Measurements from ENCODE around the gene STRIP1.
A peak's percentile ranks its signal among the peaks of the same experiment; 100 is the strongest.

The STRIP1 gene

DNA sequence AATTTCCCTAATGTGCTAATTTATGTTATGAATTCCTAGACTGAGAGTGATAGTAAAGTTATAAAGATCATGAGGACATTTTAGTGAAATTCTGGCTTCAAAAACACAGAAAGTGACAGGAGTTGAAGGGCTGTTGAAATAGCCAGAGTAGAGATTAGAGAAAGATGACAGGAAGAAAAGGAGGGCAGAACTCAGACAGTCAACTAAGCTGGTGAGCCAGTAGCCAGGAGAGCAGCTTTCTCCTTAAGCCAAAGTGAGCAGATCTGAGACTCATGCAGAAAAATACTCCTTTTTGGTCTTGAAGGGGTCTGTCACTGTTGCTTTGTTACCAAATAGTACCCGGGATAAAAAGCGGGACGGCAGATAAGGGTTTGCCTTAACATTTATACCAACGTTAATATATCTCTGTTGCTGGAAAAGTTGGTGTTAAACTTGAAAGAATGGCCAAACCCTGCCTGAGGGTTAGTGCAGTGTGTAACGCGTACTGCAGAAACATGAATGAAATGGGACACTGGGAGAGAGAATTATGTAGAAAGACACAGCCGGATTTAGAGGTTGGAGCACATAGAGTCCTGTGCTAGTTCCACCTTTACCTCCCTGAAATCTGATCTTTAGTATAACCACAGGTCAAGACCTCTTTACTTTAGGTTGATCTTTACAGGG, 37.1 kb upstream of the STRIP1 start:
- Histone ChIP-seq H3K9ac (ENCODE audit: low read length) (no peak overlapping the region), H3K4me3 (ENCODE audit: low read length) (no peak overlapping the region), H3K4me1 (ENCODE audit: control insufficient read depth, insufficient read depth, low read length) (no peaks in the 10 kb centered on the region)

GRCh38 chr1:109997867-109998229, 36.6 kb upstream of the STRIP1 start:
- Histone ChIP-seq H3K9ac (ENCODE audit: low read length) (no peak overlapping the region), H3K4me1 (ENCODE audit: control insufficient read depth, insufficient read depth, low read length) (no peaks in the 10 kb centered on the region), H3K4me3 (ENCODE audit: low read length) (no peak overlapping the region), H3K27me3 (ENCODE audit: control insufficient read depth, insufficient read depth, low read length) (no peaks in the 10 kb centered on the region), H3K9me3 (ENCODE audit: control insufficient read depth, low read length) (no peaks in the 10 kb centered on the region), H3K36me3 (ENCODE audit: control insufficient read depth, insufficient read depth, low read length) (no peaks in the 10 kb centered on the region)

More for the DNA sequence above, 37.1 kb upstream of the STRIP1 start:
- H3K27me3 ChIP-seq (ENCODE audit: control insufficient read depth, insufficient read depth, low read length): no peaks in the 10 kb centered on the region
- no peaks in the 10 kb centered on the region for H3K36me3 ChIP-seq (ENCODE audit: control insufficient read depth, insufficient read depth, low read length)
- H3K9me3 ChIP-seq (ENCODE audit: control insufficient read depth, low read length): no peaks in the 10 kb centered on the region

DNA sequence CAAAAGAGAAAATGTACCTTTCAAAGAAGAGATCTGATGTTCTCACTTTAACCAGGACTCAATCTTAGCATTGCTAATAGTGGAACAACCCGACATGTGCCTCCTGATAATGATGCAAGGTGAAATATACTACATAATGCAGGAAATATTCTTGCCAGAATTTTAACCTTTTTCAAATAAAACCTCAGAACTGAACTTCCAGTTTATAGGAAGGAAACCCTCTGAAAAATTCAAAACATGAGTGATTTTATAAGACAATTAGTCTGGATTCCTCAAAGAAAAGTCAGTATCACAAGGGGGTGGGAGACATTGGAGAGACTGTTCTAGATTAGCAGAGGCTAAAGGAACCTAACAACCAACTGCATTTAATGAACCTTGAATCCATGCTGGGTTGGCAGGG, 31.7 kb upstream of the STRIP1 start:
- Histone ChIP-seq H3K27me3 (ENCODE audit: control insufficient read depth, insufficient read depth, low read length) (no peaks in the 10 kb centered on the region), H3K9me3 (ENCODE audit: control insufficient read depth, low read length) (no peaks in the 10 kb centered on the region), H3K36me3 (ENCODE audit: control insufficient read depth, insufficient read depth, low read length) (no peaks in the 10 kb centered on the region), H3K9ac (ENCODE audit: low read length) (no peak overlapping the region), H3K4me3 (ENCODE audit: low read length) (no peak overlapping the region), H3K4me1 (ENCODE audit: control insufficient read depth, insufficient read depth, low read length) (peaks cover 28% of the 10 kb centered on the region)

- Histone ChIP-seq H3K4me1 (ENCODE audit: control insufficient read depth, insufficient read depth, low read length) (peaks cover 28% of the 10 kb centered on the region), H3K36me3 (ENCODE audit: control insufficient read depth, insufficient read depth, low read length) (peaks cover under 1% of the 10 kb centered on the region), H3K27me3 (ENCODE audit: control insufficient read depth, insufficient read depth, low read length) (no peaks in the 10 kb centered on the region), H3K9ac (ENCODE audit: low read length) (peak overlapping the region; percentile 22), H3K4me3 (ENCODE audit: low read length) (no peak overlapping the region), H3K9me3 (ENCODE audit: control insufficient read depth, low read length) (no peaks in the 10 kb centered on the region)
Observed at GRCh38 chr1:110003747-110004428, 30.5 kb upstream of the STRIP1 start.

DNA sequence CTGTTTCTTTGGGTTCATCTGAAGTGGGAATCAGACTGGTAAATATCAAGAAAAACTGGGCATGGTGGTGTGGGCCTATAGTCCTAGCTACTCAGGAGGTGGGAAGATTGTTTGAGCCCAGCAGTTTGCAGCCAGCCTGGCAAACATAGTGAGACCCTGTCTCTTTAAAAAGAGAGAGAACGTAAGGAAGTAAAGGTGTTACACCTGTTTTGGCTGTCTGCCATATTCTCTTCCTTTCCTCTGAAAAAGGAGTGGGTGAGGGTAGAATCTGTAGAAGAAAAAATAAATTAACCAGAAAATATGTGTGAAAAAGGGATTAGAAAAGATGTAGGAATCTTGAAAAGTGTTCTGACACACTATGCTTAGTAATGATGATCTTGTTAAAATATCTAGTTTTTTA, 29.8 kb upstream of the STRIP1 start:
- Histone ChIP-seq H3K4me1 (ENCODE audit: control insufficient read depth, insufficient read depth, low read length) (peaks cover 28% of the 10 kb centered on the region), H3K4me3 (ENCODE audit: low read length) (no peak overlapping the region), H3K9ac (ENCODE audit: low read length) (peak overlapping the region; percentile 22), H3K27me3 (ENCODE audit: control insufficient read depth, insufficient read depth, low read length) (no peaks in the 10 kb centered on the region), H3K9me3 (ENCODE audit: control insufficient read depth, low read length) (no peaks in the 10 kb centered on the region), H3K36me3 (ENCODE audit: control insufficient read depth, insufficient read depth, low read length) (peaks cover 4% of the 10 kb centered on the region)

- Histone ChIP-seq H3K4me3 (ENCODE audit: low read length) (no peak overlapping the region), H3K9me3 (ENCODE audit: control insufficient read depth, low read length) (no peaks in the 10 kb centered on the region), H3K9ac (ENCODE audit: low read length) (no peak overlapping the region), H3K36me3 (ENCODE audit: control insufficient read depth, insufficient read depth, low read length) (peaks cover 4% of the 10 kb centered on the region), H3K4me1 (ENCODE audit: control insufficient read depth, insufficient read depth, low read length) (peaks cover 28% of the 10 kb centered on the region), H3K27me3 (ENCODE audit: control insufficient read depth, insufficient read depth, low read length) (no peaks in the 10 kb centered on the region)
Observed at GRCh38 chr1:110005971-110006370, 28.5 kb upstream of the STRIP1 start.

GRCh38 chr1:110006516-110006915, 27.9 kb upstream of the STRIP1 start:
- peaks cover 30% of the 10 kb centered on the region for H3K4me1 ChIP-seq (ENCODE audit: control insufficient read depth, insufficient read depth, low read length)
- peaks cover 4% of the 10 kb centered on the region for H3K36me3 ChIP-seq (ENCODE audit: control insufficient read depth, insufficient read depth, low read length)
- H3K27me3 ChIP-seq (ENCODE audit: control insufficient read depth, insufficient read depth, low read length): no peaks in the 10 kb centered on the region
- H3K4me3 ChIP-seq (ENCODE audit: low read length): no peak overlapping the region
- no peak overlapping the region for H3K9ac ChIP-seq (ENCODE audit: low read length)
- H3K9me3 ChIP-seq (ENCODE audit: control insufficient read depth, low read length): no peaks in the 10 kb centered on the region

DNA sequence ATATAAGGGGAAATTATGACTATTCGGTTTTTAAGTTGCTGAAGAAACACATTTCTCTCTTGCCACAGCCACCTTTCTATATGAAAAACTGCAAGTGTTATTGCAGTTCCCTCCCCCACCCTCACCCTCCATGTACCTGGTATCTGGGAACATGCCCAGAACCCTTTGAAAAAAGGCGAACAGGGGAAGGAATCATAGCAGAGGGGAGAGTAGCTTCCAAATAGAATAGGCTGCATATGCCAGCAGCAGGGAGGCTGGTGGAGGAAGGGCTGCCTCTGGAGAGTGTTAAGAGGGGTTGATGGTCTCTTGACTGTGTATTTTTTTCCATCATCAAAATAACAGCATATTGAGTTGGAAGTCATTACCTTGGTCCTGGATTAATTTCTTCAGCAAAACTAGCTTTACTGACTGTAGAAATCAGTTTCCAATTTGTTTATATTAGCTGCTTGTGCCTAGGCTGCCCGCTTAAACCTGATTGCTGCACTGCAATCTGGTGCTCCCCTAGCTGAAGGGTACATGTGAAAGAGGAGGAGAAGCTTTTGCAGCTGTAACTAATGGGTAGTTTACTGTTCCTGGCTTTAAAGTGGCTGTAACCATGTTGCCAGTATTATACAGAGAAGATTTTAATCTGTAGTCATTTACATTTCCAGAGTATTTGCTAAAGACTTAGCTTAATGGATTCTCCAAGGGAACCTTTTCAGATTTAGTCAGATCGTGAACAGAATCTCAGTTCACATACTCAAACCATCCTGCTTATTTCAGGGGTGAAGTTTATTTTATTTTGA, 27.2 kb upstream of the STRIP1 start:
- Histone ChIP-seq H3K36me3 (ENCODE audit: control insufficient read depth, insufficient read depth, low read length) (peaks cover 4% of the 10 kb centered on the region), H3K4me1 (ENCODE audit: control insufficient read depth, insufficient read depth, low read length) (peaks cover 34% of the 10 kb centered on the region), H3K27me3 (ENCODE audit: control insufficient read depth, insufficient read depth, low read length) (no peaks in the 10 kb centered on the region), H3K4me3 (ENCODE audit: low read length) (no peak overlapping the region), H3K9ac (ENCODE audit: low read length) (no peak overlapping the region), H3K9me3 (ENCODE audit: control insufficient read depth, low read length) (no peaks in the 10 kb centered on the region)

DNA sequence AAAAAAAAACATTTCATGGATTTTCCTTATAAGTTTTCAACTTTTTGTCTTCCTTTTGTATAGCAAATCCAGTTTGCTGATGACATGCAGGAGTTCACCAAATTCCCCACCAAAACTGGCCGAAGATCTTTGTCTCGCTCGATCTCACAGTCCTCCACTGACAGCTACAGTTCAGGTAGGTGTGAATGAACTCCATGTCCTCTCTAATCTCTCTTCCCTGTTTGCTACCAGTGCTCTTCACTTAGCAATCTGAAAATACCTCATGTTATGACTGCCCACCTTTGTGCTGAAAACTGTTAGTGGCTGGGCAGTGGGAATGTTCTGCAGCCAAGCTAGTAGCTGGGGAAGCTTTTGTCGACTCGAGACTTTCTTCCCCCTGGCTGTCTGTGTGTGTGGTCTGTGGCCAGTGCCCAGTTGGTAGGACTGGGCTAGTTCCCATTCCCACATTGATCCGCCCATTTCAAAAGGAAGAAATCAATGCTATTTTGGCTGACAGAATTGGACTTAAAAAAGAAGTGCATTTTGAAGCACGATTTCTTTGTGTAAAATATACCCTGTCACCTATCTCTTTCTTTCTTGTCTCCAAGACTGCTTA, 25.4 kb upstream of the STRIP1 start:
- Histone ChIP-seq H3K36me3 (ENCODE audit: control insufficient read depth, insufficient read depth, low read length) (peaks cover 4% of the 10 kb centered on the region), H3K9me3 (ENCODE audit: control insufficient read depth, low read length) (no peaks in the 10 kb centered on the region), H3K4me1 (ENCODE audit: control insufficient read depth, insufficient read depth, low read length) (peaks cover 25% of the 10 kb centered on the region)

DNA sequence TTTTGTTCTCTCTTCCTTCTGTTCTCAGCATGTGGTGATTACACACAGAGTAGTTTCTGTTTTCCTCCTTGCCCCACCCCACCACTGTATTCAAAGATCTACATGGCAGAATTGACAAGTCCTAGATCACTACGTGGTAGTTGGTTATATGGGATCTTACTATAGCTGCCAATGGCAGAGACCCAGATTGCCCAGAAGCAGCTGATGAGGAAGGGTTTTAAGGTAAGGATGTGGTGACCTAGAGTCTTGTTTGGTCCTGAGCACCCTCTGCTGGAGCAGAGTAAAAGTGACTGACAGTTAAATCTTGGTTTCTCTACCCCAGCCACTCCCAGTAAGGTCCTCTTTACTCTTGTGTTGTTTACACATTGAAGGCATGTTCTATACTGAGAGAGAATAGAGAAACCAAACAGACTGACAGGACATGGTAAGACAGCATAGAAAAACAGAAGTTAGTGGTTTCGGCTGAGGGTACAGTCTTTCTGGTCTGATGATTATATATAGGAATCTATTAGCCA, 22.8 kb upstream of the STRIP1 start:
- Histone ChIP-seq H3K9me3 (ENCODE audit: control insufficient read depth, low read length) (no peaks in the 10 kb centered on the region), H3K9ac (ENCODE audit: low read length) (no peak overlapping the region), H3K27me3 (ENCODE audit: control insufficient read depth, insufficient read depth, low read length) (no peaks in the 10 kb centered on the region), H3K36me3 (ENCODE audit: control insufficient read depth, insufficient read depth, low read length) (peaks cover 9% of the 10 kb centered on the region), H3K4me1 (ENCODE audit: control insufficient read depth, insufficient read depth, low read length) (peaks cover 5% of the 10 kb centered on the region), H3K4me3 (ENCODE audit: low read length) (no peak overlapping the region)

More for the DNA sequence above, 25.4 kb upstream of the STRIP1 start:
- H3K4me3 ChIP-seq (ENCODE audit: low read length): no peak overlapping the region
- H3K9ac ChIP-seq (ENCODE audit: low read length): no peak overlapping the region
- H3K27me3 ChIP-seq (ENCODE audit: control insufficient read depth, insufficient read depth, low read length): no peaks in the 10 kb centered on the region

DNA sequence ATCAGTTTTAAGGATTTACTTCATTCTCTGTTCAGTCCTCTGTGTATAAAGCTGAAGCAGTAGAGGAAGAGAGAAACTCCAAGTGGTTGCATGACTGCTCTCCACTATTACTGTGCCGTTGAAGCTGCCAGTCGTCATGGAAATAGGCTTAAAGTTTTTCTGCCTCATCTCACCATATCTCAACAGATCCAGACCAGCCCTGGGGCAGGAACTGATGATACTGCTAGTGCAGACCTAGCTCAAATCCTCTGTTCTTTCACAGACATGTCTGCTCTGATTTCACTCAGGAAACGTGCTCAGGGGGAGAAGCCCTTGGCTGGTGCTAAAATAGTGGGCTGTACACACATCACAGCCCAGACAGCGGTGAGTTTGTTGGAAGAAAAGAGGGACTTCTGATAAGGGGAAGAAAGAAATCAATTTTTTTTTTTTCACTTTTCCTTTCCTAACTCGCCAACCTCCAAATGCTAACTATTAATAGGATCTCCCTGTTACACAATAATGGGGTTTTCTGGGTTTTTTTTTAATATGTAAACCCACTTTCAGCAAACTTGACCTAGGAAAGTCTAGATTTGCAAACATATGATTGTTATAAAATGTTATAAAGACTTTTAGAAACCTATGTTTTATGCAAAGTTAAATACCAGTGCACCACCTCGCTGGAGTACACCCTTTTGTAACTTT, 22.2 kb upstream of the STRIP1 start:
- Histone ChIP-seq H3K36me3 (ENCODE audit: control insufficient read depth, insufficient read depth, low read length) (peaks cover 13% of the 10 kb centered on the region), H3K4me1 (ENCODE audit: control insufficient read depth, insufficient read depth, low read length) (peaks cover 5% of the 10 kb centered on the region), H3K9ac (ENCODE audit: low read length) (no peak overlapping the region), H3K27me3 (ENCODE audit: control insufficient read depth, insufficient read depth, low read length) (no peaks in the 10 kb centered on the region), H3K9me3 (ENCODE audit: control insufficient read depth, low read length) (no peaks in the 10 kb centered on the region), H3K4me3 (ENCODE audit: low read length) (no peak overlapping the region)
